HG03460 (cell line): Measurements from ENCODE around the gene ARHGAP15.

Source experiments
- ATAC-seq: cut with Tn5 transposase; IDR thresholded peaks from one replicate; pipeline ENCODE4 v1.9.1; 2021; ENCODE audit not compliant: unreplicated experiment

Gene ARHGAP15

GRCh38 chr2:143801561-143801960, 672.3 kb downstream of the ARHGAP15 start:
- no peak for ATAC-seq

GRCh38 chr2:143802242-143802641, 673.0 kb downstream of the ARHGAP15 start:
- ATAC-seq = no peak

GRCh38 chr2:143802871-143803650, 673.8 kb downstream of the ARHGAP15 start:
- peak; percentile 82 for ATAC-seq

- ATAC-seq = no peak
Observed at GRCh38 chr2:143803936-143804335, 674.7 kb downstream of the ARHGAP15 start.

GRCh38 chr2:143805666-143806065, 676.4 kb downstream of the ARHGAP15 start:
- no peak for ATAC-seq

GRCh38 chr2:143807192-143807591, 678.0 kb downstream of the ARHGAP15 start:
- no peak for ATAC-seq

- no peak for ATAC-seq
Observed at GRCh38 chr2:143807671-143808070, 678.5 kb downstream of the ARHGAP15 start.

- ATAC-seq = no peak
Observed at GRCh38 chr2:143808166-143808565, 678.9 kb downstream of the ARHGAP15 start.

- ATAC-seq = no peak
Observed at GRCh38 chr2:143815082-143815481, 685.9 kb downstream of the ARHGAP15 start.

GRCh38 chr2:143816916-143817315, 687.7 kb downstream of the ARHGAP15 start:
- no peak for ATAC-seq
